IMR-90 (cell line): ENCODE measurements around the gene ZBTB4. TPM values are rescaled to one million over a fixed set of nuclear protein-coding genes. Genes with fewer than 3 reads are reported as not detected.
A peak's percentile ranks its signal among the peaks of the same experiment; 100 is the strongest.

Source experiments
- ATAC-seq: fragments of 200-7000 bp; cut with Tn5 transposase; 2 replicates; pipeline ENCODE4 v1.9.1; 2020; ENCODE audit warnings: low read depth, mild to moderate bottlenecking, moderate library complexity
- Bru-seq: library from RNA; stranded (reverse); fragments of 400-500 nt; gene quantifications from one replicate; lab custom pipeline; 2021; lab: Mats Ljungman, UMichigan
- BruChase-seq, 2 experiments: library from RNA; stranded (reverse); fragments of 400-500 nt; gene quantifications; one replicate each; lab custom pipeline; 2021; lab: Mats Ljungman, UMichigan
- BruUV-seq: library from RNA; stranded (reverse); fragments of 400-500 nt; replicated peaks from 2 replicates; lab custom pipeline; 2021; lab: Mats Ljungman, UMichigan
- CTCF ChIA-PET: fragments of 300-600 bp; formaldehyde crosslinking; extraction: SDS; loops from one replicate; lab custom pipeline; 2021; ENCODE audit warnings: antibody characterized with exemption; lab: Yijun Ruan, JAX
- POLR2A ChIA-PET: fragments of 300-600 bp; sonication (Branson Sonifier 250); formaldehyde crosslinking; loops from one replicate; lab custom pipeline; 2022; ENCODE audit warnings: antibody characterized with exemption; ENCODE audit not compliant: unreplicated experiment; lab: Charles Lee
- DNase-seq: peaks from one replicate; pipeline ENCODE4 v3.0.0; 2013
- H2AFZ ChIP-seq: replicated peaks from 2 replicates; pipeline ENCODE3; 2013; ENCODE audit warnings: low read length, mild to moderate bottlenecking; ENCODE audit not compliant: poor library complexity
- H2AK5ac ChIP-seq: 2 replicates; pipeline ENCODE4 v1.6.1; 2013; ENCODE audit warnings: low read depth, low read length, inconsistent platforms
- H2AK9ac ChIP-seq: replicated peaks from 2 replicates; pipeline ENCODE3; 2013; ENCODE audit warnings: mild to moderate bottlenecking, low read depth, low read length, moderate library complexity; ENCODE audit not compliant: poor library complexity
- H2BK120ac ChIP-seq: 2 replicates; pipeline ENCODE4 v1.6.1; 2013; ENCODE audit warnings: low read depth, low read length, inconsistent platforms
- H2BK15ac ChIP-seq: 3 replicates; pipeline ENCODE4 v1.6.1; 2013; ENCODE audit warnings: low read depth, low read length, inconsistent platforms
- H2BK20ac ChIP-seq: 2 replicates; pipeline ENCODE4 v1.6.1; 2013; ENCODE audit warnings: low read depth, mild to moderate bottlenecking, inconsistent platforms, low read length, moderate library complexity
- H2BK5ac ChIP-seq: 2 replicates; pipeline ENCODE4 v1.6.1; 2013; ENCODE audit warnings: mild to moderate bottlenecking, low read depth, low read length, inconsistent platforms; ENCODE audit not compliant: poor library complexity, severe bottlenecking
- H3K14ac ChIP-seq: replicated peaks from 2 replicates; pipeline ENCODE4 v1.6.1; 2013; ENCODE audit warnings: low read depth, low read length, inconsistent platforms
- H3K18ac ChIP-seq: 2 replicates; pipeline ENCODE4 v1.6.1; 2013; ENCODE audit warnings: low read depth, low read length, control low read depth
- H3K23ac ChIP-seq: 2 replicates; pipeline ENCODE4 v1.6.1; 2013; ENCODE audit warnings: low read depth, low read length, inconsistent platforms
- H3K27ac ChIP-seq: 2 replicates; pipeline ENCODE4 v1.5.1; 2013; ENCODE audit warnings: mild to moderate bottlenecking, control low read depth, low read length; ENCODE audit not compliant: insufficient read depth
- H3K27me3 ChIP-seq: 2 replicates; pipeline ENCODE4 v1.6.1; 2013; ENCODE audit warnings: low read length; ENCODE audit not compliant: control insufficient read depth, insufficient read depth
- H3K36me3 ChIP-seq: 2 replicates; pipeline ENCODE4 v1.6.1; 2013; ENCODE audit warnings: low read length, mixed read lengths; ENCODE audit not compliant: control insufficient read depth, insufficient read depth
- H3K4ac ChIP-seq: 2 replicates; pipeline ENCODE4 v1.6.1; 2013; ENCODE audit warnings: low read depth, low read length, inconsistent platforms
- H3K4me1 ChIP-seq: 2 replicates; pipeline ENCODE4 v1.6.1; 2013; ENCODE audit warnings: low read length, mixed read lengths; ENCODE audit not compliant: control insufficient read depth, insufficient read depth
- H3K4me2 ChIP-seq: 2 replicates; pipeline ENCODE4 v1.6.1; 2013; ENCODE audit warnings: low read depth, mild to moderate bottlenecking, control low read depth, low read length, moderate library complexity
- H3K4me3 ChIP-seq: 2 replicates; pipeline ENCODE4 v1.5.1; 2013; ENCODE audit warnings: low read depth, mild to moderate bottlenecking, control low read depth, low read length, moderate library complexity; ENCODE audit not compliant: insufficient read depth
- H3K56ac ChIP-seq: 2 replicates; pipeline ENCODE4 v1.6.1; 2013; ENCODE audit warnings: low read length, inconsistent platforms; ENCODE audit not compliant: insufficient read depth; ENCODE audit errors: extremely low read depth
- H3K79me1 ChIP-seq, 2 experiments: 2 replicates each; pipeline ENCODE4 v1.6.1; 2013; ENCODE audit warnings: low read length in 2 of 2, inconsistent platforms in 1 of 2, low read depth in 1 of 2
- H3K9ac ChIP-seq: 2 replicates; pipeline ENCODE4 v1.6.1; 2013; ENCODE audit warnings: low read depth, low read length, control low read depth
- H3K9me1 ChIP-seq: 2 replicates; pipeline ENCODE4 v1.6.1; 2013; ENCODE audit warnings: low read length, inconsistent platforms; ENCODE audit not compliant: insufficient read depth
- H3K9me3 ChIP-seq: 2 replicates; pipeline ENCODE4 v1.6.1; 2013; ENCODE audit warnings: low read length; ENCODE audit not compliant: control insufficient read depth, insufficient read depth
- H4K20me1 ChIP-seq: 2 replicates; pipeline ENCODE4 v1.6.1; 2013; ENCODE audit warnings: low read length, inconsistent platforms; ENCODE audit not compliant: insufficient read depth
- H4K5ac ChIP-seq: 2 replicates; pipeline ENCODE4 v1.6.1; 2013; ENCODE audit warnings: mild to moderate bottlenecking, low read depth, low read length, control low read depth
- H4K8ac ChIP-seq, 2 experiments: 2 replicates each; pipeline ENCODE4 v1.6.1; 2013; ENCODE audit warnings: low read depth in 2 of 2, low read length in 2 of 2, control low read depth in 1 of 2, inconsistent platforms in 1 of 2
- H4K91ac ChIP-seq: 2 replicates; pipeline ENCODE4 v1.6.1; 2013; ENCODE audit warnings: low read depth, low read length, inconsistent platforms; ENCODE audit not compliant: insufficient read depth
- CHD1 ChIP-seq: IDR thresholded peaks from 2 replicates; pipeline ENCODE4 v1.6.1; 2012; ENCODE audit warnings: low read depth, low read length, improper control_type of control experiment
- MAFK ChIP-seq: IDR thresholded peaks from 2 replicates; pipeline ENCODE4 v1.6.1; 2012; ENCODE audit warnings: low read depth, low read length, improper control_type of control experiment
- MAZ ChIP-seq: IDR thresholded peaks from 2 replicates; pipeline ENCODE4 v1.6.1; 2012; ENCODE audit warnings: low read depth, mild to moderate bottlenecking, low read length, improper control_type of control experiment, moderate library complexity, borderline replicate concordance
- MXI1 ChIP-seq: IDR thresholded peaks from 2 replicates; pipeline ENCODE4 v1.6.1; 2012; ENCODE audit warnings: low read depth, mild to moderate bottlenecking, low read length, moderate library complexity, borderline replicate concordance
- POLR2A ChIP-seq: IDR thresholded peaks from 2 replicates; pipeline ENCODE4 v1.6.1; 2012; ENCODE audit warnings: mild to moderate bottlenecking, low read depth, low read length
- RAD21 ChIP-seq: IDR thresholded peaks from 2 replicates; pipeline ENCODE4 v1.6.1; 2012; ENCODE audit warnings: low read length, improper control_type of control experiment
- WGBS, 2 experiments: methylation state at CpG; one replicate each; pipeline versions ENCODE4 v1.1.5 to v1.1.7; 2013; ENCODE audit warnings: missing lambda C conversion rate in 2 of 2; ENCODE audit not compliant: insufficient read length in 1 of 2; ENCODE audit errors: extremely low coverage in 2 of 2; 5-methylcytosine and 5-hydroxymethylcytosine counted together
- dilution Hi-C: fragments of 300-500 bp; cut with HindIII; formaldehyde crosslinking; loops from one replicate; pipeline ENCODE4 v1.14.3; 2018; ENCODE audit warnings: low sequenced_read_pairs; ENCODE audit not compliant: unreplicated experiment
- in situ Hi-C: fragments of 300-500 bp; cut with MboI; formaldehyde crosslinking; loops from 3 replicates; pipeline ENCODE4 v1.14.3; 2019; ENCODE audit warnings: low sequenced_read_pairs, inconsistent platforms, mixed read lengths
- intact Hi-C: fragments of 100-400 bp; cut with micrococcal nuclease; formaldehyde crosslinking; loops from 2 replicates; pipeline ENCODE4 v1.10.0; 2022
- long read RNA-seq: library from polyadenylated mRNA; unstranded; transcript quantifications from one replicate; pipeline ENCODE4 v2.0.0, GENCODE V29; 2021; ENCODE audit not compliant: unreplicated experiment
- polyA plus RNA-seq, 3 experiments: library from polyadenylated mRNA; depleted of rRNA; stranded (reverse); fragments of >200 nt; gene quantifications; 2 replicates each; pipeline ENCODE4 v1.2.3, GENCODE V29; 2012; ENCODE audit warnings: low replicate concordance in 1 of 3
- total RNA-seq: library from RNA; depleted of rRNA; stranded (reverse); fragments of >200 nt; gene quantifications from 2 replicates; pipeline ENCODE4 v1.2.3, GENCODE V29; 2012; rRNA removed

The ZBTB4 gene
- 6.3 and 8.3 TPM in 2 replicates for total RNA-seq
- 20.1 and 20.3 TPM in 2 replicates for polyA plus RNA-seq (2012; rRNA removed)
- 12.2 and 17.4 TPM in 2 replicates for polyA plus RNA-seq (2012; cell fraction: cytosol; rRNA removed)
- 49.1 and 50.3 TPM in 2 replicates for polyA plus RNA-seq (2012; cell fraction: nucleus; rRNA removed; ENCODE audit: low replicate concordance)
- Bru-seq, nascent RNA, result percentile 92 among the genes with signal in this experiment
- percentile 98 among the genes with signal in this experiment for BruChase-seq, experiment 1, labeled RNA remaining after a 6-hour chase
- BruChase-seq, experiment 2, labeled RNA remaining after a 2-hour chase, result percentile 97 among the genes with signal in this experiment
- long read RNA-seq, full-length matches to known transcripts, result 1 of 73 reads
- long read RNA-seq, partial matches to known transcripts, result 0 of 73 reads
- long read RNA-seq, other reads (novel, unspliced or antisense), result 72 of 73 reads

GRCh38 chr17:7479213-7480088, at the start of gene ZBTB4:
Gene ZBTB4, minus strand, starts transcription at chr17:7479631. Its CDS starts 12,830 bp downstream, at chr17:7466801.
- H3K36me3 ChIP-seq, result peaks cover 5% of the 10 kb centered on the region; the same call in 1 of the 2 replicates
- H3K27me3 ChIP-seq, result no peaks in the 10 kb centered on the region
- no TSS peak for BruUV-seq
- CTCF ChIA-PET, result no interaction called here
- peaks cover 44% of the 10 kb centered on the region for H4K20me1 ChIP-seq
- no peak for TF ChIP-seq MAFK
- TF ChIP-seq RAD21, result 0 out of 2 replicates have a peak, but pooled peaks have one; percentile 0
- TF ChIP-seq MAZ, result peak; percentile 26; the same call in 1 of the 2 replicates
- peak; percentile 84; the same call in 1 of the 2 replicates for TF ChIP-seq CHD1
- peak; percentile 29; the same call in 1 of the 2 replicates for TF ChIP-seq POLR2A
- peak; percentile 33; the same call in 1 of the 2 replicates for TF ChIP-seq MXI1
- H2BK5ac ChIP-seq, result peak within 1 kb of the TSS; percentile 90
- H3K14ac ChIP-seq, result peak within 1 kb of the TSS; percentile 79
- peak within 1 kb of the TSS; percentile 83 for H3K18ac ChIP-seq
- H3K56ac ChIP-seq, result peak within 1 kb of the TSS; percentile 85
- H2BK120ac ChIP-seq, result peak within 1 kb of the TSS; percentile 71
- H2AFZ ChIP-seq, result peak within 1 kb of the TSS; percentile 91
- peak within 1 kb of the TSS; percentile 94 for H4K91ac ChIP-seq
- POLR2A ChIA-PET, result interaction anchor here (0.5 to 0.7 kb wide), 3 partner anchors 25 to 1000 kb away, joined by 3 to 4 read pairs (median 4); no protein-coding TSS in a partner anchor
- peak within 1 kb of the TSS; percentile 98 for H2AK9ac ChIP-seq
- H3K4me2 ChIP-seq, result peak within 1 kb of the TSS; percentile 85
- H2BK20ac ChIP-seq, result peak within 1 kb of the TSS; percentile 48; the same call in 1 of the 2 replicates
- peak within 1 kb of the TSS; percentile 94 for H3K9ac ChIP-seq
- H4K5ac ChIP-seq, result peak within 1 kb of the TSS; percentile 88
- peak; percentile 21 for DNase-seq
- intact Hi-C loops, result loop anchor here (2.0 to 5.0 kb wide), 2 partner anchors 129 to 208 kb away; partner anchors contain the start of genes TP53 and WRAP53
- H3K4me3 ChIP-seq, result peak within 1 kb of the TSS; percentile 76
- WGBS, 2 experiments, result 0% methylated on average over 27 of the region's 92 CpGs; no CpG with 5 or more reads in 1 of the 2 experiments
- peak within 1 kb of the TSS; percentile 31; the same call in 2 of the 3 replicates for H2BK15ac ChIP-seq
- H3K23ac ChIP-seq, result peak within 1 kb of the TSS; percentile 83
- H3K4me1 ChIP-seq, result peaks cover 26% of the 10 kb centered on the region
- no peaks in the 10 kb centered on the region for H3K9me3 ChIP-seq
- peak within 1 kb of the TSS; percentile 60 to 97 for H4K8ac ChIP-seq
- peaks cover 5 to 65% of the 10 kb centered on the region in 2 experiments; a peak in 3 of 4 replicates for H3K79me1 ChIP-seq
- H2AK5ac ChIP-seq, result peak within 1 kb of the TSS; percentile 85
- peak within 1 kb of the TSS; percentile 91 for H3K27ac ChIP-seq
- H3K9me1 ChIP-seq, result peaks cover 21% of the 10 kb centered on the region
- ATAC-seq, result peak; percentile 6
- H3K4ac ChIP-seq, result peak within 1 kb of the TSS; percentile 97
- in situ Hi-C loops, result no loop called here
- dilution Hi-C loops, result no loop called here
